PFSK-1 (cell line): ENCODE measurements around the gene PNLDC1.

Source experiments
- POLR2AphosphoS5 ChIP-seq: IDR thresholded peaks from 2 replicates; pipeline ENCODE4 v1.6.1; 2012; ENCODE audit warnings: low read depth, mild to moderate bottlenecking, control low read depth, low read length, moderate library complexity
- TAF1 ChIP-seq: IDR thresholded peaks from 2 replicates; pipeline ENCODE4 v1.6.1; 2012; ENCODE audit warnings: low read length, control low read depth, borderline replicate concordance; ENCODE audit not compliant: insufficient read depth
- TF ChIP-seq, protein P1 (sequence below), 2 experiments: IDR thresholded peaks; 2 replicates each; pipeline versions ENCODE4 v1.6.1 to v1.8.0; 2011 to 2012; ENCODE audit warnings: low read depth in 2 of 2, low read length in 2 of 2, control low read depth in 1 of 2, inconsistent platforms in 1 of 2, mild to moderate bottlenecking in 1 of 2, moderate library complexity in 1 of 2; ENCODE audit not compliant: insufficient read depth in 1 of 2

DNA sequence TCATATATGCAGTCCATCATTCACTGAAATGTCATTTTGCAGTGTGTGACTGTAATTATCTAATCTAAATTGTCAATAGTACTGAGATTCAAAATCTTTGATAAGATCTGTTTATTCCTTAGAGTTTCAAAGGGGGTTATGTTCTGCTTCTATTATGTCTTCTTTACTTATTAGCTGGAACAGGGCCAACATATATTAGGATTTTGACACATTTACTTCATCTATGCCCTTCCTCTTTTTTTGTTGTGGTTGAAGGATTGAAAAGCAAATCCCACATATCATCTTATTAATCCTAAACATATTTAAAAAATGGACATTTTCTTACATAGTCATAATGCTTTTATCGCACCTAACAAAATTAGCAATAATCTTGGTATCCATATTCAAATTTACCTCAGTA is 60.4 kb downstream of the PNLDC1 start:
- TF ChIP-seq, protein P1, sequence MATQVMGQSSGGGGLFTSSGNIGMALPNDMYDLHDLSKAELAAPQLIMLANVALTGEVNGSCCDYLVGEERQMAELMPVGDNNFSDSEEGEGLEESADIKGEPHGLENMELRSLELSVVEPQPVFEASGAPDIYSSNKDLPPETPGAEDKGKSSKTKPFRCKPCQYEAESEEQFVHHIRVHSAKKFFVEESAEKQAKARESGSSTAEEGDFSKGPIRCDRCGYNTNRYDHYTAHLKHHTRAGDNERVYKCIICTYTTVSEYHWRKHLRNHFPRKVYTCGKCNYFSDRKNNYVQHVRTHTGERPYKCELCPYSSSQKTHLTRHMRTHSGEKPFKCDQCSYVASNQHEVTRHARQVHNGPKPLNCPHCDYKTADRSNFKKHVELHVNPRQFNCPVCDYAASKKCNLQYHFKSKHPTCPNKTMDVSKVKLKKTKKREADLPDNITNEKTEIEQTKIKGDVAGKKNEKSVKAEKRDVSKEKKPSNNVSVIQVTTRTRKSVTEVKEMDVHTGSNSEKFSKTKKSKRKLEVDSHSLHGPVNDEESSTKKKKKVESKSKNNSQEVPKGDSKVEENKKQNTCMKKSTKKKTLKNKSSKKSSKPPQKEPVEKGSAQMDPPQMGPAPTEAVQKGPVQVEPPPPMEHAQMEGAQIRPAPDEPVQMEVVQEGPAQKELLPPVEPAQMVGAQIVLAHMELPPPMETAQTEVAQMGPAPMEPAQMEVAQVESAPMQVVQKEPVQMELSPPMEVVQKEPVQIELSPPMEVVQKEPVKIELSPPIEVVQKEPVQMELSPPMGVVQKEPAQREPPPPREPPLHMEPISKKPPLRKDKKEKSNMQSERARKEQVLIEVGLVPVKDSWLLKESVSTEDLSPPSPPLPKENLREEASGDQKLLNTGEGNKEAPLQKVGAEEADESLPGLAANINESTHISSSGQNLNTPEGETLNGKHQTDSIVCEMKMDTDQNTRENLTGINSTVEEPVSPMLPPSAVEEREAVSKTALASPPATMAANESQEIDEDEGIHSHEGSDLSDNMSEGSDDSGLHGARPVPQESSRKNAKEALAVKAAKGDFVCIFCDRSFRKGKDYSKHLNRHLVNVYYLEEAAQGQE (IDR thresholded peaks at IDR 0.05; ENCODE audit: insufficient read depth in 1 of 2, low read depth in 2 of 2, low read length in 2 of 2) = no peak
- TF ChIP-seq TAF1 (no peak), POLR2AphosphoS5 (no peak)
